Prostate gland (tissue), 2 donors: Measurements from ENCODE around the gene FBXL13.
A peak's percentile ranks its signal among the peaks of the same experiment; 100 is the strongest.

Experiments used
- CTCF ChIP-seq, 4 experiments: fragments of 200-600 bp in 2 of 4; fragments of 450-650 bp in 2 of 4; sonication (generic) in 2 of 4; IDR thresholded peaks; 1 replicate in 3 of 4; 2 replicates in 1 of 4; pipeline ENCODE4 v1.5.1; 2016 to 2019; ENCODE audit warnings: antibody characterized with exemption in 4 of 4, mild to moderate bottlenecking in 2 of 4, moderate library complexity in 2 of 4
- POLR2A ChIP-seq: fragments of 450-650 bp; IDR thresholded peaks from one replicate; pipeline ENCODE4 v1.6.1; 2016; ENCODE audit warnings: antibody characterized with exemption, mild to moderate bottlenecking
- POLR2AphosphoS5 ChIP-seq: sonication (generic); formaldehyde crosslinking; IDR thresholded peaks from one replicate; pipeline ENCODE4 v1.6.1; 2017; ENCODE audit warnings: antibody characterized with exemption

DNA sequence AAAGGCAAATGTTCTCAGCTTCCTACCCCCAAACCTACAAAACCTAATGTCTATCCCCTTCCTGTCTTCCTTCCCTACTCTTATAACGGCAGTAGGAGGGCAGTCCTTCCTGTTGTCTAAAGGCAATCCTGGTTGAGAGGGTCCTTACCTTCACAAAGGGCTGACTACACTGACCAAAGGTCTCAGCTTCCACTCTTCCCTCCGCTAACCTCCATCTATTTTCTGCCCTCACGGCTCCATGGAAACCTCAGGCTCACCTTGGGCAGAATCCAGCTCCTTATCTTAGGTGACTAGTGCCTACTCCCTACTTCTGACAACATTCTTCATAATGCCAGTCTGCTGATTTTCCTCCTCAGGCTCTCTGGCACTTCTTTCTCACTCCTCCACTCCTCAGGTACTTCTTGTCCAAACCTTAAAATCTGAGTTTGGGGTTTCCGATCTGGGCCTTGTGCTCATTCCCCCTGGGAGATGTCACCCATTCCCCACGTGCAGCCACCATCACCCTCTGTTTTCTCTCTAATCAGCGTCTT lies 542 bp downstream of the FBXL13 start:
- TF ChIP-seq CTCF (IDR thresholded peaks at IDR 0.05) (no peak), POLR2A (peak; percentile 52), POLR2AphosphoS5 (no peak)
